WTC11 (cell line): ENCODE measurements around the gene SCNN1A.

Experiments
- CREM ChIP-seq: sonication (generic); formaldehyde crosslinking; IDR thresholded peaks from 2 replicates; pipeline ENCODE4 v1.8.1; 2022; ENCODE audit warnings: mild to moderate bottlenecking, missing genetic modification reagents, moderate library complexity
- FOXP1 ChIP-seq: sonication (generic); formaldehyde crosslinking; IDR thresholded peaks from 2 replicates; pipeline ENCODE4 v1.8.0; 2022; ENCODE audit warnings: missing genetic modification reagents, mild to moderate bottlenecking, moderate library complexity, borderline replicate concordance
- NFE2L1 ChIP-seq: sonication (generic); formaldehyde crosslinking; IDR thresholded peaks from 2 replicates; pipeline ENCODE4 v1.8.1; 2023; ENCODE audit warnings: missing genetic modification reagents
- SMAD3 ChIP-seq: sonication (generic); formaldehyde crosslinking; IDR thresholded peaks from 2 replicates; pipeline ENCODE4 v1.8.0; 2022; ENCODE audit warnings: missing genetic modification reagents, mild to moderate bottlenecking, borderline replicate concordance
- TCF7 ChIP-seq: sonication (generic); formaldehyde crosslinking; IDR thresholded peaks from 2 replicates; pipeline ENCODE4 v1.8.0; 2022; ENCODE audit warnings: mild to moderate bottlenecking, low read depth, missing genetic modification reagents, moderate library complexity
- ZNF232 ChIP-seq: sonication (generic); formaldehyde crosslinking; IDR thresholded peaks from 2 replicates; pipeline ENCODE4 v1.8.0; 2022; ENCODE audit warnings: mild to moderate bottlenecking, missing genetic modification reagents
- ZNF263 ChIP-seq: sonication (generic); formaldehyde crosslinking; IDR thresholded peaks from 2 replicates; pipeline ENCODE4 v1.8.1; 2022; ENCODE audit warnings: low read depth, mild to moderate bottlenecking, moderate library complexity, missing genetic modification reagents
- TF ChIP-seq, protein P1 (sequence below): fragments of 200-600 bp; IDR thresholded peaks from 2 replicates; pipeline ENCODE4 v1.8.0; 2022; ENCODE audit warnings: antibody characterized with exemption
- TF ChIP-seq, protein P2 (sequence below): sonication (generic); formaldehyde crosslinking; IDR thresholded peaks from 2 replicates; pipeline ENCODE4 v1.8.1; 2022; ENCODE audit warnings: missing genetic modification reagents, borderline replicate concordance
- TF ChIP-seq, protein P3 (sequence below): sonication (generic); formaldehyde crosslinking; IDR thresholded peaks from 2 replicates; pipeline ENCODE4 v1.8.0; 2022; ENCODE audit warnings: mild to moderate bottlenecking, missing genetic modification reagents
- TF ChIP-seq, protein P4 (sequence below): fragments of 250-450 bp; sonication (Bioruptor Pico); IDR thresholded peaks from 2 replicates; pipeline ENCODE4 v1.9.0; 2021; ENCODE audit warnings: mild to moderate bottlenecking, borderline replicate concordance

DNA sequence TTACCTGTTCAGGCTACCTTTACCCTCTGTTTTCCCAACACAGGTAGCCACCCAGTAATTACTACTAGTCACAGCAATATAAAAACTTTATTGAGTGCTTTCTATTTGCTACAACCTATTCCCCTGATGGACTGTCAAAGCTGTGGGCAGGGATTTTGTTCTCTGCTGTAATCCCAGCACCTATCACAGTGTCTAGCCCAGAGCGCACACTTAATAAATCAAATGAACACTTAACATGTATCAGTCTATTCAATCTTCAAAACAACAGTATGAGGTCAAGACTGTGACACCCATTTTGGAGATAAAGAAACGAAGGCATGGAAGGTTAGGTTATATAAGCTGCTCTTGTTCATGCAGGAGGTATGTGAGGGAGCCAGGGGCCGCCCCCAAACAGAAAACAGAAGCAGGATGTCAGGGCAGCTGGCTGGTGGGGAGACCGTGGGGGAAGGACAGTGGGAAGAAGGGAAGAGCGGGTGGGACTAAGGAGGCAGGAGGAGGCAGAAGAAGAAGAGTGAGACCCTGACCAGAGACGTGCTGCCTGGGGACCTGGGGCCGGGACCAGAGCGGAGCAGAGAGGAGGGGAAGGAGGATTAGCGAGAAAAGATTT, 35.2 kb downstream of the SCNN1A start:
- TF ChIP-seq, protein P1, sequence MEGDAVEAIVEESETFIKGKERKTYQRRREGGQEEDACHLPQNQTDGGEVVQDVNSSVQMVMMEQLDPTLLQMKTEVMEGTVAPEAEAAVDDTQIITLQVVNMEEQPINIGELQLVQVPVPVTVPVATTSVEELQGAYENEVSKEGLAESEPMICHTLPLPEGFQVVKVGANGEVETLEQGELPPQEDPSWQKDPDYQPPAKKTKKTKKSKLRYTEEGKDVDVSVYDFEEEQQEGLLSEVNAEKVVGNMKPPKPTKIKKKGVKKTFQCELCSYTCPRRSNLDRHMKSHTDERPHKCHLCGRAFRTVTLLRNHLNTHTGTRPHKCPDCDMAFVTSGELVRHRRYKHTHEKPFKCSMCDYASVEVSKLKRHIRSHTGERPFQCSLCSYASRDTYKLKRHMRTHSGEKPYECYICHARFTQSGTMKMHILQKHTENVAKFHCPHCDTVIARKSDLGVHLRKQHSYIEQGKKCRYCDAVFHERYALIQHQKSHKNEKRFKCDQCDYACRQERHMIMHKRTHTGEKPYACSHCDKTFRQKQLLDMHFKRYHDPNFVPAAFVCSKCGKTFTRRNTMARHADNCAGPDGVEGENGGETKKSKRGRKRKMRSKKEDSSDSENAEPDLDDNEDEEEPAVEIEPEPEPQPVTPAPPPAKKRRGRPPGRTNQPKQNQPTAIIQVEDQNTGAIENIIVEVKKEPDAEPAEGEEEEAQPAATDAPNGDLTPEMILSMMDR: no peak
- no peak for TF ChIP-seq ZNF263 (CRISPR knock-in tag)
- no peak for TF ChIP-seq NFE2L1
- TF ChIP-seq, protein P2, sequence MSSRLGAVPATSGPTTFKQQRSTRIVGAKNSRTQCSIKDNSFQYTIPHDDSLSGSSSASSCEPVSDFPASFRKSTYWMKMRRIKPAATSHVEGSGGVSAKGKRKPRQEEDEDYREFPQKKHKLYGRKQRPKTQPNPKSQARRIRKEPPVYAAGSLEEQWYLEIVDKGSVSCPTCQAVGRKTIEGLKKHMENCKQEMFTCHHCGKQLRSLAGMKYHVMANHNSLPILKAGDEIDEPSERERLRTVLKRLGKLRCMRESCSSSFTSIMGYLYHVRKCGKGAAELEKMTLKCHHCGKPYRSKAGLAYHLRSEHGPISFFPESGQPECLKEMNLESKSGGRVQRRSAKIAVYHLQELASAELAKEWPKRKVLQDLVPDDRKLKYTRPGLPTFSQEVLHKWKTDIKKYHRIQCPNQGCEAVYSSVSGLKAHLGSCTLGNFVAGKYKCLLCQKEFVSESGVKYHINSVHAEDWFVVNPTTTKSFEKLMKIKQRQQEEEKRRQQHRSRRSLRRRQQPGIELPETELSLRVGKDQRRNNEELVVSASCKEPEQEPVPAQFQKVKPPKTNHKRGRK (CRISPR knock-in tag): no peak
- TF ChIP-seq, protein P3, sequence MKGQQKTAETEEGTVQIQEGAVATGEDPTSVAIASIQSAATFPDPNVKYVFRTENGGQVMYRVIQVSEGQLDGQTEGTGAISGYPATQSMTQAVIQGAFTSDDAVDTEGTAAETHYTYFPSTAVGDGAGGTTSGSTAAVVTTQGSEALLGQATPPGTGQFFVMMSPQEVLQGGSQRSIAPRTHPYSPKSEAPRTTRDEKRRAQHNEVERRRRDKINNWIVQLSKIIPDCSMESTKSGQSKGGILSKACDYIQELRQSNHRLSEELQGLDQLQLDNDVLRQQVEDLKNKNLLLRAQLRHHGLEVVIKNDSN (CRISPR knock-in tag): no peak
- no peak for TF ChIP-seq SMAD3
- TF ChIP-seq CREM: no peak
- no peak for TF ChIP-seq TCF7 (CRISPR knock-in tag)
- no peak for TF ChIP-seq FOXP1
- TF ChIP-seq, protein P4, sequence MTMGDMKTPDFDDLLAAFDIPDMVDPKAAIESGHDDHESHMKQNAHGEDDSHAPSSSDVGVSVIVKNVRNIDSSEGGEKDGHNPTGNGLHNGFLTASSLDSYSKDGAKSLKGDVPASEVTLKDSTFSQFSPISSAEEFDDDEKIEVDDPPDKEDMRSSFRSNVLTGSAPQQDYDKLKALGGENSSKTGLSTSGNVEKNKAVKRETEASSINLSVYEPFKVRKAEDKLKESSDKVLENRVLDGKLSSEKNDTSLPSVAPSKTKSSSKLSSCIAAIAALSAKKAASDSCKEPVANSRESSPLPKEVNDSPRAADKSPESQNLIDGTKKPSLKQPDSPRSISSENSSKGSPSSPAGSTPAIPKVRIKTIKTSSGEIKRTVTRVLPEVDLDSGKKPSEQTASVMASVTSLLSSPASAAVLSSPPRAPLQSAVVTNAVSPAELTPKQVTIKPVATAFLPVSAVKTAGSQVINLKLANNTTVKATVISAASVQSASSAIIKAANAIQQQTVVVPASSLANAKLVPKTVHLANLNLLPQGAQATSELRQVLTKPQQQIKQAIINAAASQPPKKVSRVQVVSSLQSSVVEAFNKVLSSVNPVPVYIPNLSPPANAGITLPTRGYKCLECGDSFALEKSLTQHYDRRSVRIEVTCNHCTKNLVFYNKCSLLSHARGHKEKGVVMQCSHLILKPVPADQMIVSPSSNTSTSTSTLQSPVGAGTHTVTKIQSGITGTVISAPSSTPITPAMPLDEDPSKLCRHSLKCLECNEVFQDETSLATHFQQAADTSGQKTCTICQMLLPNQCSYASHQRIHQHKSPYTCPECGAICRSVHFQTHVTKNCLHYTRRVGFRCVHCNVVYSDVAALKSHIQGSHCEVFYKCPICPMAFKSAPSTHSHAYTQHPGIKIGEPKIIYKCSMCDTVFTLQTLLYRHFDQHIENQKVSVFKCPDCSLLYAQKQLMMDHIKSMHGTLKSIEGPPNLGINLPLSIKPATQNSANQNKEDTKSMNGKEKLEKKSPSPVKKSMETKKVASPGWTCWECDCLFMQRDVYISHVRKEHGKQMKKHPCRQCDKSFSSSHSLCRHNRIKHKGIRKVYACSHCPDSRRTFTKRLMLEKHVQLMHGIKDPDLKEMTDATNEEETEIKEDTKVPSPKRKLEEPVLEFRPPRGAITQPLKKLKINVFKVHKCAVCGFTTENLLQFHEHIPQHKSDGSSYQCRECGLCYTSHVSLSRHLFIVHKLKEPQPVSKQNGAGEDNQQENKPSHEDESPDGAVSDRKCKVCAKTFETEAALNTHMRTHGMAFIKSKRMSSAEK (CRISPR knock-in tag): no peak
- TF ChIP-seq ZNF232 (CRISPR knock-in tag): no peak
